NCI-H187 treated with DMSO at 0.1 percent for 48 hours (cell line): ENCODE results near the gene JDP2.
"Not testable (repeated sequence)": the region's sequence is repeated elsewhere in the genome, so short reads cannot be mapped to it uniquely, and the experiment has no call there.

Experiments used
- DNase-seq: peaks from one replicate; lab custom pipeline; 2025; lab: John Stamatoyannopoulos, UW

JDP2 gene

DNA sequence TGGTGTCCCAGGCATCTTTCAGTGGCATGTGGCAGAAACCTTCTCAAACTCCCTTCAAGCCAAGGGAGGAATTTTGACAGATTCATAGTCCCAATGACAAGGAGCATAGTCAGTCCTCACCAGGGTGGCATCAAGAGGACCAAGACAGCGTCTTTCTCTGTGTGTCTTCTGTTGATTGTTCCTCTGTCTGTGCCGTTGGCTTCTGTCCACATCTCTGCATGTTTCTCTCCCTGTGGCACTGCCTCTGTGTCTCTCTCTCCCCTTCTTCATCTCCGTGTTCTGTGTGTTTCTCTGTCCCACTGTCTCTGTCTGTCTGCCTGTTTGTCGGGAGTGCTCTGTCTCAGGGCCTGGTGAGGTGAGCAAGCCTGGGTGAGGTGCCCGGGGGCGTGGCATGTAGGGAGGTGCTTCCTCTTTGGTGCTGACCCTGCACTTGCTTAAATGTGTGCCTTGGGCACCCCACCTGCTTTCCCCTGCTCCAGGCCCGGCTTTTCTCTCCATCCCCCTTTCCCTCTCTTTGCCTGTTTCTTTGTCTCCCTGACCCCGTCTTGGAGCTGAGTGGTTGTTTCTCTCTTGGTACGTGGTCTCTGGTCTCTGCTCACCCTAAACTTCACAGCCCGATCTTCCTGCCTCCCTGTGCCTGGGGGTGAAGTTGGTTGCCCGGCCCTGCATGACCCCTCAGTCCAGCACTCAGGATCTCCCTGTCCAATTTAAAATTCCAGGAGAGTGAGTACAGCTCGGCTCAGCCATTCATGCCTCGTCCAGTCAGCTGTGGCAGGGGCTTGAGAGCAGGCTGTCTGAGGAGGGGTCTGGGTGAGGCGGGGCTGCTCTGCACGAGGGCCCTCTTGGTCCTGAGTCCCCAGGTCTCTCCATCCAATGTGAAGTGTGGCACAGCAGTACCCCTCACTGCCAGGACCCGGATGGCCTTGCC, 28.5 kb downstream of the JDP2 start:
- no peak for DNase-seq

DNA sequence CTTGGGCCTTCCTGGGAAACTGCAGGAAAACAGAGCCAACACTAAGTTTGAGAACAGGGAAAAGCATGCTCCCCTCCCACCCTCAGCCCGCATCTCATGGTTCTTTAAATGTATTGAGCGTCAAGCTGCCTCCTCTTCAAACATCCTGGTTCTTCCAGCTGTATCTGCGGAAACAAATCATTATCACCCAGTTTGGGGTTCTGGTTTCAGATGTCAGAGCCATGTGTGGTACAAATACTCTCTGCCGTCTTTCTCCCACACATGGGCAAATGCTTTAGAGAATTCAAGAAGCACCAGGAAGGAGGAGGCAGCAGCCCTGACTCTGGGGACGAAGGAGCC, 29.1 kb downstream of the JDP2 start:
- no peak for DNase-seq

DNA sequence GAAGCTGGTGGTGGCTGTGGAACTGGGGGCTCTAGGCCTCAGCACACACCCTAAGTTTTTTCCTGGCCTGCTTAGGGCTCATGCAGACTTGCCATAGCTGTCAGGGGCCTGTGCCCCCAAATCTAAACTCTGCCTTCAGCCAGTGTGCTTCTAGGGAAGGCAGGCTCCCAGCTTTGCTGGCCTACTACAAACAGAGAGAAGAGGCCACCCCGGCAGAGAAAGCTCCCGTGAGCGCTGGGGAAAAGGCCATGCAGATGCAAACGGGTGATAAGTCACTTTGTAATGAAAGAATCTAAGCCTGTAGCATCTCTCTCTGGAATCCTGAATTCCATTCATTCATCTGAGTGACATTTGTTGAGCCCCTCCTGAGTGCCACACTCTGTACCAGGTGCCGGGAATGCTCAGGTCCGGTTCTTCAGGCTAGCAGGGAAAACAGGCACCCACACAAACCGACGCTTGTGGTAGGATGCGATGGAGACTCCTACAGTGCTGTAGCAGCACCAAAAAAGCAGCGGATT, 29.9 kb downstream of the JDP2 start:
- DNase-seq = no peak

DNA sequence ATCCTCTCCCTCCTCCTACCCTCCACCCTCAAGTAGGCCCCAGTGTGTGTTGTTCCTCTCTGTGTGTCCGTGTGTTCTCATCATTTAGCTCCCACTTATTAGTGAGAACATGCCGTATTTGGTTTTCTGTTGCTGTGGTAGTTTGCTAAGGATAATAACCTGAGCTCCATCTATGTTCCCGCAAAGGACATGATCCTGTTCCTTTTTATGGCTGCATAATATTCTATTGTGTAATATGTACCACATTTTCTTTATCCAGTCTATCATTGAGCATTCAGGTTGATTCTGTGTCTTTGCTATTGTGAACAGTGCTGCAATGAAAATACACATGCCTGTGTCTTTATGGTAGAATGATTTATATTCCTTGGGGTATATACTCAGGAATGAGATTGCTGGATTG, 30.5 kb downstream of the JDP2 start:
- no peak for DNase-seq

DNA sequence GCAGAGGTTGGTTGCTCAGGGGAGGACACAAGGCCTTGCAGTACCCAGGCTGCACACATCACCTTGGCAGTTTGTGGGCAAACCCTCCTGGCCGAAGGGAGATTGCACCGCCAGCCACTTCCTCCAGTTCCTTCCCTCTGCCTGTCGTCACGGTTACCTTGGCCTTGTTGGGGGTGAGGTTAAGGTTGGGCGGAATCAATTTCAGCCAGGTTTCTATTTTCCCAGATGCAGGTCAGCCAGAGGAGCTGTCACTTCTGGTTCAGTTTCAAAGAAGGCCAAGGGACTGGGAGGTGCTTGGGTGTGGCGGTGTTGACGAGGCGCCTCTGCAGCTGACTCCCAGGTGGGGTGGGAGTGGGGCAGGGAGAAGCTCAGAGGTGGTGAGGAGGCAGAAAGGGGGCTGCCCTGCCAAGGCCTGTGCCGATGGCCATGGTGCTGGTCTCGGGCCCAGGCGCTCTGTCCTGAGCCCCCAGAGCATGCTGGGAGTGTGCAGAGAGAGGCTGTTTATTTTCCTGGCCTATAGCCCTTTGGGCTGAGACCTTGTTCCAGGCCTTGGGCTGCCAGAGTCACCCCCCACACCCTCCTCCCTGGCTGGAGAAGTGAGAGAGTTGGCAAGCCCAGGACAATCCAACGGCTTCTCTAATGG, 31.4 kb downstream of the JDP2 start:
- DNase-seq = no peak

DNA sequence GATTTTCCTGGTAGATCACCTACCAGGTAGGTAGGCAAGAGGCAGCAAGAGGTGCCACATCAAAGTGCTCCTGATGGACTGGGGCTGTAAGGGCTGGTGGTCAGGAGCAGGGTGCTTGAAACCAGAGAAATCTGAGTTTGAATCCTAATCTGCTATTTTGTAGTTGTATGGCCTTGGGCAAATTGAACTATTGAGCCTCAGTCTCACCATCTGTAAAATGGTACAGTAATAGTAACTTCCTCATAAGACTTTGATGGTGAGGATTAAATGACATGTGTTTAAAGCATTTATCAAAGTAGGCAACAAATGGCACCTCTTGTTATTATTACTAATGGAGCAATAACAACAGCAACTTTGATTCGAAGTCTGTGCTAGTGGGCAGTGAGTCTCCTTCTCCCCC, 32.0 kb downstream of the JDP2 start:
- no peak for DNase-seq

DNA sequence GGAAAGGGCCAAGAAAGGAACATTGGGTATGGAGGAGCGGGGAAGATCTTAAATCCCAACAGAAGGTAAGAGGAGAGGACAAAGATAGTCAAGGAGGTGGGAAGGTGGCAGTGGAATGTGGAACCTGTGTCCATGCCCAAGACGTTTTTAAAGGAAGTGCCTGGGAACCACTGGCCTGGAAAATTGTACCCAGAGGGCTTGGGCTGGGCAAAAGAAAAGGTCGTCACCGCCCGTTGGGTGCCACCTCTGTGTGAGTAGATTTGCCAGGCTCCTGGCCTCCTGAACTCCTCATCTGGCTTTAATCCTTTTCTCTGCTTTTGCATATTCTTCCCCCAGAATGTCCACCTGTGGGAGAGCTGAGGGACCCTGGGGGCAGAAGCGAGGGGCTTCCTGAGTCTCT, 32.6 kb downstream of the JDP2 start:
- DNase-seq = no peak

DNA sequence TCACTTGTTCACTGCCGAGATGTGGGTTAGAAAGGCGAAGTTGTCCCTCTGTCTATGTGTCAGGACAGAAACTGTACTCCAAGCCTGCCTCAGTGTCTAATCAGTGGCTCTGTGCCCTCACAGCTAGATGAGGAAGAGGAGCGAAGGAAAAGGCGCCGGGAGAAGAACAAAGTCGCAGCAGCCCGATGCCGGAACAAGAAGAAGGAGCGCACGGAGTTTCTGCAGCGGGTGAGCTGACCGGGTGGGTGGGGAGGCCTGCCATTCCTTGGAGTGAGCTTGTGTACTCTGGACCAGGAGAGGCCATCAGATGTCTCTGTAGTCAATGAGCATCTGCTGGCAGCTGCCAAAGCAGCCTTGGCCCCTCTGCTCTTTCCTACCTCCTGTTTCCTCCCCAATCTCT, 33.5 kb downstream of the JDP2 start:
- DNase-seq = no peak

DNA sequence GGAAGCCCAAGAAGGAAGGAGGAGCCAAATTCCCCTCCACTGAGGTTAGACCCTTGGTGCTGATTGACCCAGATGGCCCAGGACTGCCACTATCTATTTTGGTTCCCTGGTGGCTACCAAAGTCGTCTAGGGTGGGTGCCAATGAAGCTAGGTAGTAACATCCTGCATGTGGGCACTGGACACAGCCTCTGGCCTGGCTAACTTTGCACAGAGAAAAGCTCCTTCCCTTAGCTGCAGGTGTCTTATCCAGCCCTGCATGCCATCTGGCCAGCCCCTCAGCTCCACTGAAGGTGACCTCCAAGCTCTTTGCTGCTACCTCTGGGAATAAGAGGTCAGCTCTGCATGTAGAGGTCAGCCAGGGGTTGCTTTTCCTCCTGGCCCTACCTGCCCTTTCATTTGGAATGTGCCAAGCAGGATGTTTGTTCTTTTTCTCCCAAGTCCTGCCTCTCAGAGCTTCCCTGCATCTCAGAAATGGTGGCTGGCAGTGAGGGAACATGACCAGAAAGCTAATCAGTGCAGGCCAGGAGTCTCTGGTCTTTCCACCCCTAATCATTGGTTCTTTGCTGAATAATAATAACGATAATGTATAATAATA, 34.0 kb downstream of the JDP2 start:
- DNase-seq = no peak

DNA sequence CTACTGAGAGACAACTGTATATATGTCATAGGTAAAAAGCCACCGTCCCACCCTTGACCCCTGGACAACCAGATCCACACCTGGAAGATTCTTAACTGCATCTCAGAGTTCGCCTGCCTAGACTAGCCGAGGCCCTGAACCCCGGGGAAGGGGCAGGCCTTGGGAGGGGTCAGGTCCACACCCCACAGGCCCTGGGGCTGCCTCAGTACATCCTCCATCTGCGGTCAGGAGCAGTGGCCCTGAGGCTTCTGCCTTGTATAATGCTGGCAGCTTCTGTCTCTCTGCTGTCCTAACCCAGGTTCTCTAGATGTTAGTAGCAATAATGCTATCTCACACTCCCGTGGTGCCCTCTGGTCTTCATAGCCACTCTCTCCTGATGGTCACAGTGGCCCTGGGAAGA, 36.8 kb downstream of the JDP2 start:
- no peak for DNase-seq

DNA sequence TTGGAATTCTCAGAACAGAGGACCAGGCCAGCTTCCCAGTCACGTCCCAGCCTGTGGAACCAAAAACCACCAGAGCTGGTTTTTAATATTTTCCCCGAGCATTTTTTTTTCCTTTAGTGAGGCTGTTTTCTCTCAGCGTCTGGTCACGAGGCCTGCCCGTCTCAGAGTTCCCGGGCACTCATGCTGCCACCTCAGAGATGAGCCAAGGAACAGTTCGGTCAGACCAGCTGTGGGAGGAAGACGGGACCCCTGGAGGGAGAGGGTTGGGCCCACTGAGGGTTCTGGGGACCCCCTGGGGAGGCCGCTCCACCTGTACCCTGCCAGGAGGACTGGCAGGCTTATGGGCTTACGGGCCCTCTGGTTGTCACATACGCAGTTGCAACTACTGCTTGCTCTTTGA, 39.9 kb downstream of the JDP2 start:
- DNase-seq = no peak

DNA sequence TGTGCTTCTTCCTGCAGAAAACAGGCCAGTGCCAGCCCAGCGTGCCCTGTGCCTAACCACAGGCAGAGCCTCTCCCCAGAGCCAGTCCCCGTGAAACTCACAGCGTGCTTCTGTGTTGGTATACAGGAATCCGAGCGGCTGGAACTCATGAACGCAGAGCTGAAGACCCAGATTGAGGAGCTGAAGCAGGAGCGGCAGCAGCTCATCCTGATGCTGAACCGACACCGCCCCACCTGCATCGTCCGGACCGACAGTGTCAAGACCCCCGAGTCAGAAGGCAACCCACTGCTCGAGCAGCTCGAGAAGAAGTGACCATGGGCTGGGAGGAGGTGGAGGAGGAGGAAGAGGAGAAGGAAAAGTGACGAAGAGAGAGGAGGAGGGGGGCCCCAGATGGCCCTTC, 41.3 kb downstream of the JDP2 start:
- DNase-seq = no peak

DNA sequence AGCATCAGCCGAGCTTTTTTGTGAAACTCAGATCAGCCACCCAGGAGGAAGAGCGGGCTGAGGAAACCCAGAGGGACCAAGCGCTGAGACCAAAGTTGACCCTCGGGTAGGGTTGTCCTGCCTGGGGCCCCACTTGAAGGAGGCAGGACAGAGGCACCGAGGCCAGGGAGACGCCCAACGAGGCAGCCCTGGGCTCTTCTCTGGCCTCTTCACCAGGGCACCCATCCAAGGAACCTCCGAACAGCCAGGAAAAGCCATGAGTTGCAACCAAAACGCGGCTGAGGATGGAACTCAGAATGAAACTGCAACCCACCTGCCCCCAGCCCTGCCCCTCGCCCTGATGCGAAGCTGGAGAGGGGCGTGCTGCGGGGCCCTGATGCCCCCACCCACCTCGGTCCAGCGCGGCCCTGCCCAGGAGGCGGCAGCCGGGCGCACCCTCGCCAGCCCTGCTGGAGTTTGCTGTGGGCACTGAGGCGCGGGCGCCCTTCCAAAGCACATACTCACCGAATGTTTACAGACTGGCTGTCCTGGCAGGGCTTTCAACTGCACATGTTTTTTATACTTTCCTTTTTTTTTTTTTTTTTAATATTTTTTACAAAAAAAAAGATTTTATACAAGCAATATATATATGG, 41.9 kb downstream of the JDP2 start:
- no peak for DNase-seq

DNA sequence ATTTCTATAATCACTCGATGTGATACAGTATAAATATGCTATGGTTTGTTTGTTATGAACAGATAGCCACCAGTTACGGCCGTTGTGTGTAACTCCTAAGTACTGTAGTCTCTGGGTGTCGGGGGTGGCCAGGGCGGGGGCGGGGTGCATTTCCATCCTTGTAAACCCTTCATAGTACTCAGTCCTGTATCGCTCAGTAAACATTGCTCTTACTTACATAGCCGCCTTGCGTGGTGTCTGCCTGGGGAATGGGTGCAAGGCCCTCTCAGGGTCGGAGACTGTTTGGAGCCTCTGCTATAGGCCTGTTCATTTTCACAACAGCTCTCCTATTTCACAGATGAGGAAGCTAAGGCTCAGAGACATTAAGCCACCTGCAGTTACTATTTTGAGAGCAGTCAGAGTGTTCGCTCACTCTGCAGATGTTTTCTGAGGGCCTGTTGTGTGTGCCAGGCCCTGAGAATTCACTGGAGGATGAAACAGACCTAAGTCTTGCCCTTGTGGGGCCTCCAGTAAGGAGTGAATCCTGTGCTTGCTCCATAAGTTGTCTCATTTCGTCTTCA, 42.5 kb downstream of the JDP2 start:
- no peak for DNase-seq

DNA sequence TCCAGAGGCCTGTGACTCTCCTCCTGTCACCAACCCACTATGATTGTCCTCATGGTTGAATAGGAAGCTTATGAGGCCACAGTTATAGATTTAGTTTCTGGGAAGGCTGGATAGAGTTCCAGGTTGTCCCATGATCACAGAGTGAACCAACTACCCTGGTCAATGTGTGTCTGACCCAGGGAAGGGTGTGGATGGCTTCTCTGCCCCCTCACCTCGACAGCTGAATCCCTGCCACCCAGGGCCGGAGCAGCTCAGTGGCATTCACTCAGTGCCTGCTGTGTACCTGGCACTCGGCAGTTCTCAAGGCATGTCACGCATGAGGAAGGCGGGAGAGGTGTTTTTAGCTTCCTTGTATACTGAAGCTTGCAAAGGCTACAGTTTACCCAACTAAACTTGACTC, 43.2 kb downstream of the JDP2 start:
- no peak for DNase-seq

DNA sequence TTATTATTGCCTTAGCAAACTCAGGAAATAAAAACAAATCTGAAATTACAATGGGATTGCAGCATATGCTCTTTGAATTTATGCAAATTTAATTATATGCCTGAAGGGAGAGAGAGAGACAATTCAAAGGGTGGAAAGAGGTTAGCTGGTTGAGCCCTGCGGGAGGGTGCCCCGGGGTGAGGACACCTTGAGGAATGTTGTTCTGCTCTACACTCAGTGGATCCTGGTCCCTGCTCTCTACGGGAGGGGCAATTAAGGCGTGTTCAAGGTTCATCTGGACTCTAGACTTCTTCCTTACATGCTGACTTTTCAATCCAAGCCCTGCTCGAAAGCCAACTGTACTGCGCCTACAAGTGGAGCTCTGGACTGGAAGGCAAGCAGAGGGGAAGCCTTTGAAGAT, 46.3 kb downstream of the JDP2 start:
- DNase-seq = not testable (repeated sequence)

DNA sequence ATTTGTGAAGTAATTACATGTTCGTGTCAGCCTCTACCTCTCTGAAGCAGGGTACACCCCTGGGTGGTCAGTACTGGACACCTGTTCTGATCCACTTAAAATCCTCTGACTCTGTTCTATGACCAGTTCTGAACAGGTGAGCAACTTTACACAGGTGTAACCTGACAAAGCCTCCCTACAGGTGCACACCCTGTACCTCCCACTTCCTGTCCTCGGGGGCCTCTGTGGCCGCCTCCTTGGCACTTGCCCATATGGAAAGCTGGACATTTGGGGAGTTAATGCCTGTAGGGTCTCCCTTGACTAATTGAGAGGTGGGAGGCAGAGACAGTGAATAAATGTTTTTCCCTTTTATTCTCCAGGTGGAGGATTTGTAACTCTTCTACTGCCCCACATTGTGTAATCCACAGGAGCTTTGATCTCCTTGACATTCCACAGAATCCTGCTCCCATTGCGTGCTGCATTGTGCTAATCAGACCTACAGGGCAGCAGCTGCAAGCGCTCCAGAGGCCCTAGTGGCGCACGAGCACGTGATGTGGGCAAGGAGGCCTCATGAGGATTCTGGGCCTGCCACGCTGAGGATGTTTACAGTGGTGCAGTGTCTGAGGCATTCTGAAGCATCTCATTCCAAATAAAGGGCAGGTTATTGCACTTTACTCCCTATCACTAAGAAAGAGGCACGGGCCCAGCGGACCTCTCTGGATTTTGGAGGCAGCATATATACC, 48.6 kb downstream of the JDP2 start:
- DNase-seq = peak; percentile 70

DNA sequence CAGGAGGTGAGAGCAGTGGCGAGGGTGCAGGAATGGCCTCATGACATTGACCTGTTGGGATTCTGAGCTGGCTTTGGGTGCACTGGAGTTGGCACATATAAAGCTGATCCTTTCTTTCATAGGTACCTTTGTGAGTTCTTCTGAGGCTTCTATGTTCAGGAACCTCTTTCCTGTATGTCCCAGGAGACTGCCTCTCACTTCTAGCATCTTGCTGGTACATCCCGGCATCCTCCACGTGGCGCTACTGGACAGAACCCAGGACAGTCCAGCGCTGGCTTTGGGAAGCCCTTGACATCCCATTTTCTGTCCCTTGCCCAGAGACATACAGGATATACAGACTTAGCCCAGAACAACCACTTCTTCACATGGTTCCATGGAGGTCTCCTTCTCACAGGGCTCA, 50.1 kb downstream of the JDP2 start:
- no peak for DNase-seq

DNA sequence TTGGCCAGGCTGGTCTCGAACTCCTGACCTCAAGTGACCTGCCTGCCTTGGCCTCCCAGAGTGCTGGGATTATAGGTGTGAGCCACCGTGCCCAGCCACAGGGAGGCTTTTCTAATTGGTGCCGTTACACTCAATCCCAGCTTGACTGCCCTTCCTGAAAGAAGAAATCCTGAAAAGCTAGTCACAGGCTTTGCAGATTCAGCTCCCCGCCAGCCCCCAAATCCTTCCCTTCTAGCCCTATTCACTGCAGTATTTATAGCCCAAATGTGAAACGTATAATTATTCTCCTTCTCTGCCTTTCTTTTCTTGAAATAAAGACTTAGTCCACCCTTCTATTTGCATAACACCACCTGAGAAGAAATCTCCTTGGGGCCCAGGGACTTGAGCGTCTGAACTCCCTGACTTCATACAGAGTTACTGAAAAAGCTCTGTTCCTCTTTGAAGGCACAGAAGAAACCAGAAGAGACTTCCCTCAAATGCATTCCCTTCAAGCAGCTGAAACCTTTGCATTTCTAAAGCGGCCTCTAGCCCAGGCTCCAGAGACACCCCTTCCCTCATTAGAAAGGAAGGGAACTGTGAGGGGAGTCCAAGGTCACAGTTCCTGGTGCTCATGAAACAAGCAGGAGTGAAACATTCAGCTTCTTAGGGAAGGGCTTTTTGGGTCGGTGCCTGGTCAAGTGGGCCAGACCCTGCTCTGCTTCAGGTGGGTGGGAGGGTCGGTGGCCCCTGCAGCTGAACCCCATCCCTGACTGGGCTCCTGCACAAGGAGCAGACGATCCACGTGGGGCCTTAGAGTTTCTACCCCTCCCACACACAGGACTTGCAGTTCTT, 52.2 kb downstream of the JDP2 start:
- DNase-seq = no peak

DNA sequence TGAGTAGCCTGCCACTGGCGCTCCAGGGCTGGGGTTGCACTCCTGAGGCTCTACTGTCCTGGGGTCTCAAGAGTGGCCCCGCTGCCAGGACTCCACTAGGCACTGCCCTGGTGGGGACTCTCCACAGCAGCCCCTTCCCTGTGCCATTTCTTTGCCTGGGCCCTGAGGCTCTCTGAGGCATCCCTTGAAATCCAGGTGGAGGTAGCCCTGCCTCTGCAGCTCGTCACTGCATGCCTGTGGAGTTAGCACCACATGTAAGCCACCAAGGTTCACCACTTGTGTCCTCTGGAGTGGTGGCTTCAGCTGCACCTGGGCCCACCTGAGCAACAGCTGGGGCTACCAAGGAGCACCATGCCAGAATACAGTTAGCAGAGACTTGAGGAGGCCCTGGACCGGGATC, 54.5 kb downstream of the JDP2 start:
- no peak for DNase-seq
